ENCODE data around the gene SDF4.

Gene SDF4

DNA sequence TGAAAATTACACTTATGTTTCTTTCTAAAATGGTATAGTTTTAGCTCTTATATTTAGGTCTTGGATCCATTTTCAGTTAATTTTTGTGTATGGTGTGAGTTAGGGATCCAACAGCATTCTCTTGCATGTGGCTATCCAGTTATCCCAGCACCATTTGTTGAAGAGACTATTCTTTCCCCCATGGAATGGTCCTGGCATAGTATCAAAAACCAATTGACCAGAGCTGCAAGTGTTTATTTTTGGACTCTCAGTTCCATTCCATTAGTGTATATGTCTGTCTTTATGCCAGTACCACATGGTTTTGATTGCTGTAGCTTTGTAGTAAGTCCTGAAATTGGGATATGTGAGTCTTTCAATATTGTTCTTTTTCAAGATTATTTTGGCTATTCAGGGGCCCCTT is 43.9 kb downstream of the SDF4 start:
- no peak for TF ChIP-seq ZFX (IDR thresholded peaks at IDR 0.05)
- TF ChIP-seq, protein P1, sequence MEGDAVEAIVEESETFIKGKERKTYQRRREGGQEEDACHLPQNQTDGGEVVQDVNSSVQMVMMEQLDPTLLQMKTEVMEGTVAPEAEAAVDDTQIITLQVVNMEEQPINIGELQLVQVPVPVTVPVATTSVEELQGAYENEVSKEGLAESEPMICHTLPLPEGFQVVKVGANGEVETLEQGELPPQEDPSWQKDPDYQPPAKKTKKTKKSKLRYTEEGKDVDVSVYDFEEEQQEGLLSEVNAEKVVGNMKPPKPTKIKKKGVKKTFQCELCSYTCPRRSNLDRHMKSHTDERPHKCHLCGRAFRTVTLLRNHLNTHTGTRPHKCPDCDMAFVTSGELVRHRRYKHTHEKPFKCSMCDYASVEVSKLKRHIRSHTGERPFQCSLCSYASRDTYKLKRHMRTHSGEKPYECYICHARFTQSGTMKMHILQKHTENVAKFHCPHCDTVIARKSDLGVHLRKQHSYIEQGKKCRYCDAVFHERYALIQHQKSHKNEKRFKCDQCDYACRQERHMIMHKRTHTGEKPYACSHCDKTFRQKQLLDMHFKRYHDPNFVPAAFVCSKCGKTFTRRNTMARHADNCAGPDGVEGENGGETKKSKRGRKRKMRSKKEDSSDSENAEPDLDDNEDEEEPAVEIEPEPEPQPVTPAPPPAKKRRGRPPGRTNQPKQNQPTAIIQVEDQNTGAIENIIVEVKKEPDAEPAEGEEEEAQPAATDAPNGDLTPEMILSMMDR (conservative IDR thresholded peaks at IDR 0.05): no peak
- no peak overlapping the region for H3K27ac ChIP-seq

DNA sequence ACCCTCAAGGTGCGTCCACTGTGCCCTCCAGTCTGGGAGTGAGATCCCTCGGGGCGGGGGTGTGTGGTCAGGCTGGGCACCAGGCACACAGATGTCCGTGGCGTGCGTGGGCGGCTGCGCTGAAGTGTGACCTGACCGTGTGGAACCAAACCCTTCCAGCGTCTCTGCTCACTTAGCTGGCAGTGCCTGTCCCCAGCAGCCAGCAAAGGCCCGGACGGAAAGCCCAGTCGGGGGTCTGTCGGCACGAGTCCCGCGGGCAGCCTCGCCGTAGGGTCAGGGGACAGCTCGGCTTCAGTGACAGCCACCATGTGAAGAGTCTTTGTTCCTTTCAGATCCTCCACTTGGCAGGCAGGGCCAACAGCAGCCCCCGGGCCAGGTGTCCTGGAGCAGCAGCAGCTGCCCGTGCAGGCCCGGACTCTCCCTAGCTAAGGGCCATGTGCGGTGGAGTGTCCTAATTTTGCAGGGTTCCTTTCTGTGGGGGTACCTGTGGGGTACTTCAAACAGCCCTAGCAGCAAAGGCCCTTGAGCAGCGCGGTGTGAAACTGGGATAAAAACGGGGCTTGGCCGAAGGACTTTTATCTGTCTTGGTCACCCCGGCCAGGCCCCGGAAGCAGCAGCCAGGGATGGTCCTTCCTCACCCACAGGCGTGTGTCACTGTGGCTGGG is 46.6 kb downstream of the SDF4 start:
- TF ChIP-seq, protein P1 (conservative IDR thresholded peaks at IDR 0.05): no peak
- TF ChIP-seq ZFX (IDR thresholded peaks at IDR 0.05): no peak
- H3K27ac ChIP-seq: no peak overlapping the region

DNA sequence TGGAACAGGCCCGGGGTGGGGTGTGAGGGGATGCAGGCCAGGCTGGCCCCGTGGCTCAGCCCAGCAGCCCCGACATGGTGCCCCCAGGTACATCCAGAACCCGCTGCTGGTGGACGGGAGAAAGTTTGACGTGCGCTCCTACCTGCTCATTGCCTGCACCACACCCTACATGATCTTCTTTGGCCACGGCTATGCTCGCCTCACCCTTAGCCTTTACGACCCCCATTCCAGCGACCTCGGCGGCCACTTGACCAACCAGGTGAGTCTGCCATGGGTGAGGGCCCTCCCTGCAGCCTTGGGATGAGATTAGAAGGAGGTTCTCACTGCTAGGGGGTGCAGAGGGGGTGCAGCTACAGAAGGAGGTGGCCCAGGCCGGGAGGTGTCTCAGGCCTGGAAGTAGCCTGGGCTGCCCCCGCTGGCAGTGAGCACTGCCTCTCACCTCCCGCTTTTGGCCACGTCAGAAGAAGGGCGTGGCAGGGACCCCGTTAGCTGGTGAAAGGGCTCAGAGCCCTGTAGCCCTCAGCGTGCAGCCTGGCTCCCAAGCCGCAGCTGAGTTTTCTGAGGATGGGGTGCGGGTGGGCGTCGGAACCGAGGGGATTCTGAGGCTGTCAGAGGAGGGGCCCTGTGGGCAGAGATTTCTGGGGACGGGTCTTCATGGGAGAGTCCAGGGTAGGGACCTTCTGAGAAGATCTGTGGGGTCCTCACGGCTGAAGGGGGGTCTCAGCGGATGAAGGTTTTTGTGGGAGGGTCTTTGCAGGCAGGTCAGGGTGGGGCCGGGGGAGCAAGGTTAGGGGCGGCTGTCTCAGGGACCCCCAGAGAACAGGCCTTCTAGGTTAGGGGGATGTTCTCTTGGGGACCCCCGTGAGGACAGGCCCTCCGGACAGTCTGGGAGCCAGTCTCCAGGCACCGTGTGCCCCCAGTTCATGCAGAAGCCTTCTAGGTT is 47.7 kb downstream of the SDF4 start:
- no peak for TF ChIP-seq ZFX (IDR thresholded peaks at IDR 0.05)
- TF ChIP-seq, protein P1 (conservative IDR thresholded peaks at IDR 0.05): no peak
- H3K27ac ChIP-seq: no peak overlapping the region

DNA sequence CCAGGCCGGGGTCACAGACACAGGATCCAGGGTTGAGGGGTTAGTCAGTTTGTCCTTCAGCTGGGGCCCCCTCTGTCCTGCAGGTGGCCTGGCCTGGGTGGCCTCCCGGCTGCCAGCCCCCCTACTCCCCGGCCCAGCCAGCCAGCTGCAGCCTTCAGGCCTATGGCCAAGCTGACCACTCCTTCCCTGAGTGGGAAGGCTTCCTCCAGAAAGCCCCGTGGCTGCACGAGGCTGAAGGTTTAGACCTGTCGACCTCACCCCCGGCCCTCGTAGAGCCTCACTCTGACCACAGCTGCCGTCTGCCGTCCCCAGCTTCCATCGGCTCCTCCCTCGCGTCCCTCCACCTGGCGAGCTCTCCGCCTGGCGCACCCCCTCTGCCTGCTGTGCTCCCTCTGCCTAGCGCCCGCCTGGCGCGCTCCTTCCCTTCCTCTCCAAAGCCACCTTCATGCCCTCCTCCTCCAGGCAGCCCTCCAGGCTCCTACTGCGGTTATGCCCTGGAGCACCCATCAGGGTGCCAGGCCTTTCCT is 48.5 kb downstream of the SDF4 start:
- TF ChIP-seq ZFX (IDR thresholded peaks at IDR 0.05): no peak
- TF ChIP-seq, protein P1 (conservative IDR thresholded peaks at IDR 0.05): no peak

DNA sequence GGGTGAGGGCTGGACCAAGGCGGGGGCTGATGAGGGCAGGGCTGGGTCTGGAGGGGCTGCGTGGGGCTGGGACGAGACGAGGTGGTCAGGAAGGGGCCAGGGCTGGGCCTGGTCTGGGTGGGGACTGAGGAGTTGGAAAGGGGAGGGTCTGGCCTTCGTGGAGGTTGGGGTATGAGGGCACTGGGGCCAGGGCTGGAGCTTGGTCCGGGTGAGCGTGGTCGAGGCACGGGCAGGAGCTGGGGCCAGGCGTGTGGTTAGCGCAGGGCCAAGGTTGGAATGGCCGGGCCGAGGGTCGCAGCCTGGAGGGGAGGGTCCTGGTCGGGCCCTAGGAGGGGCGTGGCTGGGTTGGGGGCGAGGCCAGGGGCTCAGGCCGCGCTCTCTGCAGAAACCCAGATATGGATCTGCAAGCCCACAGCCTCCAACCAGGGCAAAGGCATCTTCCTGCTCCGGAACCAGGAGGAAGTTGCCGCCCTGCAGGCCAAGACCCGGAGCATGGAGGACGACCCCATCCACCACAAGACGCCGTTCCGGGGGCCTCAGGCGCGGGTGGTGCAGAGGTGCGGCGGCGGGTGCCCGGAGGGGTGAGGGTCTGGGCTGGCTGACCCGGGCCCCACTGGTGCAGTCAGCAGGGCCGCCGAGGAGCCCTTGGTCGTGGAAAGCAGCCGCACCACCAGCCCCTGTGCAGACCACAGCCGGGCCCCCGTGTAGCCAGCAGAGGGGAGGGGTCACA is 49.1 kb downstream of the SDF4 start:
- H3K27ac ChIP-seq: no peak overlapping the region
- no peak for TF ChIP-seq ZFX (IDR thresholded peaks at IDR 0.05)
- TF ChIP-seq, protein P1 (conservative IDR thresholded peaks at IDR 0.05): no peak

More for the DNA sequence above, 48.5 kb downstream of the SDF4 start:
- H3K27ac ChIP-seq: no peak overlapping the region

DNA sequence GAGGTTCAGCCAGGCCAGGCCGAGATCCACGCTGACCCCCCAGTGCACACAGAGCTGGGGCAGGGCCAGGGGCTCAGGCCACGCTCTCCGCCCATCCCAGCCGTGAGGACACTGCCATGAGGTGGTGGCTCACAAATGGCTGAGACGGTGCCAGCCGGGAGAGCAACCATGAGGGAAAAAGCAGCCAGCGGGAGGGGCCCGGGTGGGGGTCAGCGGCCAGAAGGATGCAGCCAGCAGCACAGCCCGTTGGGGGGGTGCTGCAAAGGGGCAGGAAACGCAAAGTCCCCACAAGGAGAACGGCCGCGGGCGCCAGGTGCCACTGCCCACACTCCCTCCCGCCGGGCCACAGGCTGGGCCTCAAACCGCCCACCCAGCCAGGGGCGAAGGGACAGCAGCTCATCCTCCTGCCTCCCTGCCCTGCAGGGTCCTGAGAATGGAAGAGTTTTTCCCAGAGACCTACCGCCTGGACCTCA is 49.8 kb downstream of the SDF4 start:
- H3K27ac ChIP-seq: no peak overlapping the region
- TF ChIP-seq, protein P1 (conservative IDR thresholded peaks at IDR 0.05): no peak
- TF ChIP-seq ZFX (IDR thresholded peaks at IDR 0.05): no peak
